SK-N-MC (cell line): ENCODE results near the gene SLC30A7.
"Not testable (repeated sequence)": the region's sequence is repeated elsewhere in the genome, so short reads cannot be mapped to it uniquely, and the experiment has no call there.

Experiments
- DNase-seq: peaks from one replicate; pipeline ENCODE4 v3.0.0-alpha.2; 2011; ENCODE audit warnings: low read depth, low spot score
- H3K27ac ChIP-seq: fragments of 200-600 bp; sonication (generic); 2 replicates; pipeline ENCODE4 v1.5.1; 2016; ENCODE audit warnings: mixed run types
- H3K36me3 ChIP-seq: fragments of 200-600 bp; sonication (generic); 2 replicates; pipeline ENCODE4 v1.6.1; 2017; ENCODE audit warnings: antibody characterized with exemption, low read length, mixed read lengths; ENCODE audit not compliant: insufficient read depth
- H3K4me3 ChIP-seq: fragments of 200-600 bp; sonication (generic); 2 replicates; pipeline ENCODE4 v1.5.1; 2016
- H3K9ac ChIP-seq: fragments of 200-600 bp; sonication (generic); 2 replicates; pipeline ENCODE4 v1.8.0; 2017; ENCODE audit warnings: mixed run types, mixed read lengths; ENCODE audit not compliant: insufficient read length
- H3K9me3 ChIP-seq: fragments of 200-600 bp; sonication (generic); 2 replicates; pipeline ENCODE4 v1.6.1; 2017; ENCODE audit warnings: low read depth, mild to moderate bottlenecking, antibody characterized with exemption, low read length, moderate library complexity, mixed read lengths
- EZH2 ChIP-seq: fragments of 200-600 bp; sonication (generic); IDR thresholded peaks from one replicate; pipeline ENCODE4 v1.6.1; 2017; ENCODE audit warnings: antibody characterized with exemption
- FOXP2 ChIP-seq: optimal IDR thresholded peaks from 2 replicates; pipeline ENCODE3; 2011; ENCODE audit warnings: mild to moderate bottlenecking, moderate library complexity; ENCODE audit not compliant: insufficient read depth; ENCODE audit errors: extremely low read length, control extremely low read depth
- POLR2AphosphoS5 ChIP-seq: IDR thresholded peaks from 2 replicates; pipeline ENCODE4 v1.6.1; 2012; ENCODE audit warnings: mild to moderate bottlenecking, low read depth, low read length, borderline replicate concordance

SLC30A7 gene

GRCh38 chr1:100924212-100924611 is 28.3 kb downstream of the SLC30A7 start:
- no peak for DNase-seq
- TF ChIP-seq EZH2: no peak
- no peak for TF ChIP-seq POLR2AphosphoS5
- no peak for TF ChIP-seq FOXP2
- Histone ChIP-seq H3K36me3 (peaks cover 35% of the 10 kb centered on the region), H3K27ac (no peak overlapping the region), H3K9me3 (no peaks in the 10 kb centered on the region), H3K9ac (no peak overlapping the region), H3K4me3 (no peak overlapping the region)

GRCh38 chr1:100924991-100925390 is 29.1 kb downstream of the SLC30A7 start:
- TF ChIP-seq FOXP2 (no peak), POLR2AphosphoS5 (no peak), EZH2 (no peak)
- Histone ChIP-seq H3K36me3 (peaks cover 35% of the 10 kb centered on the region), H3K4me3 (no peak overlapping the region), H3K9ac (no peak overlapping the region), H3K27ac (no peak overlapping the region), H3K9me3 (no peaks in the 10 kb centered on the region)
- no peak for DNase-seq

GRCh38 chr1:100926240-100926639 is 30.4 kb downstream of the SLC30A7 start:
- Histone ChIP-seq H3K9ac (no peak overlapping the region), H3K4me3 (no peak overlapping the region), H3K36me3 (peaks cover 35% of the 10 kb centered on the region)

GRCh38 chr1:100927276-100927675 is 31.4 kb downstream of the SLC30A7 start:
- TF ChIP-seq POLR2AphosphoS5 (no peak), EZH2 (no peak), FOXP2 (no peak)
- H3K4me3 ChIP-seq: no peak overlapping the region
- no peak for DNase-seq
- no peak overlapping the region for H3K27ac ChIP-seq
- peaks cover 31% of the 10 kb centered on the region for H3K36me3 ChIP-seq
- H3K9me3 ChIP-seq: no peaks in the 10 kb centered on the region
- no peak overlapping the region for H3K9ac ChIP-seq

More at GRCh38 chr1:100926240-100926639, 30.4 kb downstream of the SLC30A7 start:
- H3K9me3 ChIP-seq: no peaks in the 10 kb centered on the region
- no peak for TF ChIP-seq POLR2AphosphoS5
- no peak for TF ChIP-seq EZH2
- TF ChIP-seq FOXP2: no peak
- H3K27ac ChIP-seq: no peak overlapping the region
- DNase-seq: no peak

- H3K4me3 ChIP-seq: no peak overlapping the region
- no peaks in the 10 kb centered on the region for H3K9me3 ChIP-seq
- DNase-seq: no peak
- TF ChIP-seq POLR2AphosphoS5 (no peak), EZH2 (no peak), FOXP2 (no peak)
- H3K9ac ChIP-seq: no peak overlapping the region
- no peak overlapping the region for H3K27ac ChIP-seq
- peaks cover 31% of the 10 kb centered on the region for H3K36me3 ChIP-seq
Observed at GRCh38 chr1:100928128-100928527, 32.2 kb downstream of the SLC30A7 start.

- H3K27ac ChIP-seq: peak overlapping the region; percentile 65
- no peak overlapping the region for H3K9ac ChIP-seq
- H3K36me3 ChIP-seq: peaks cover 22% of the 10 kb centered on the region
- no peak for DNase-seq
- TF ChIP-seq FOXP2 (no peak), EZH2 (no peak), POLR2AphosphoS5 (no peak)
- no peak overlapping the region; the same call in 1 of the 2 replicates for H3K4me3 ChIP-seq
- no peaks in the 10 kb centered on the region for H3K9me3 ChIP-seq
Observed at GRCh38 chr1:100930494-100930893, 34.6 kb downstream of the SLC30A7 start.

- no peak for DNase-seq
- Histone ChIP-seq H3K36me3 (peaks cover 20% of the 10 kb centered on the region), H3K27ac (peak overlapping the region; percentile 65), H3K9ac (peak overlapping the region; percentile 30), H3K9me3 (no peaks in the 10 kb centered on the region), H3K4me3 (no peak overlapping the region)
- TF ChIP-seq EZH2 (no peak), POLR2AphosphoS5 (no peak), FOXP2 (no peak)
Observed at GRCh38 chr1:100931716-100932115, 35.8 kb downstream of the SLC30A7 start.

GRCh38 chr1:100933555-100933954 is 37.7 kb downstream of the SLC30A7 start:
- peaks cover 37% of the 10 kb centered on the region for H3K36me3 ChIP-seq
- DNase-seq, H3K4me3 ChIP-seq, H3K9me3 ChIP-seq, H3K9ac ChIP-seq, H3K27ac ChIP-seq: not testable (repeated sequence)

GRCh38 chr1:100936194-100936967 is 40.5 kb downstream of the SLC30A7 start:
- H3K9ac ChIP-seq: no peak overlapping the region
- TF ChIP-seq EZH2: no peak
- no peak for TF ChIP-seq POLR2AphosphoS5
- no peak for TF ChIP-seq FOXP2
- peaks cover 7% of the 10 kb centered on the region for H3K9me3 ChIP-seq
- no peak for DNase-seq
- H3K27ac ChIP-seq: no peak overlapping the region
- H3K36me3 ChIP-seq: peaks cover 52% of the 10 kb centered on the region
- H3K4me3 ChIP-seq: no peak overlapping the region
